K562 (cell line): Measurements from ENCODE around the gene HRH3.

Experiments
- CEBPB ChIP-seq: fragments of 450-650 bp; IDR thresholded peaks from 2 replicates; pipeline ENCODE4 v1.6.1; 2016; ENCODE audit warnings: missing genetic modification characterization, missing compliant biosample characterization
- FOXA1 ChIP-seq: fragments of 450-650 bp; IDR thresholded peaks from 2 replicates; pipeline ENCODE4 v1.6.1; 2016; ENCODE audit warnings: mild to moderate bottlenecking, borderline replicate concordance
- POLR2AphosphoS5 ChIP-seq: IDR thresholded peaks from 2 replicates; pipeline ENCODE4 v1.6.1; 2011; ENCODE audit warnings: mild to moderate bottlenecking, low read depth, low read length, moderate library complexity; ENCODE audit not compliant: control insufficient read depth, insufficient read depth
- SRF ChIP-seq, 2 experiments: fragments of 250-450, 450-650 bp in 1 of 2; sonication (Bioruptor Pico) in 1 of 2; sonication (generic) in 1 of 2; formaldehyde crosslinking; IDR thresholded peaks; 2 replicates each; pipeline versions ENCODE4 v1.5.0 to v1.5.1; 2020 to 2022; ENCODE audit warnings: mild to moderate bottlenecking in 1 of 2, missing genetic modification reagents in 1 of 2
- ZNF764 ChIP-seq: fragments of 250-450 bp; sonication (Bioruptor Pico); IDR thresholded peaks from 2 replicates; pipeline ENCODE4 v1.4.0; 2020; ENCODE audit warnings: low read depth, mild to moderate bottlenecking, moderate library complexity
- TF ChIP-seq, protein P1 (sequence below), 3 experiments: IDR thresholded peaks in 2 of 3; conservative IDR thresholded peaks in 1 of 3; 2 replicates each; pipeline ENCODE4 v1.5.1; 2011 to 2012; ENCODE audit warnings: low read length in 3 of 3, mild to moderate bottlenecking in 3 of 3, control low read depth in 2 of 3, improper control_type of control experiment in 1 of 3, inconsistent platforms in 1 of 3, low read depth in 1 of 3, mixed read lengths in 1 of 3, moderate library complexity in 1 of 3; ENCODE audit not compliant: insufficient read depth in 2 of 3
- TF ChIP-seq, protein P2 (sequence below), 2 experiments: fragments of 450-650 bp in 1 of 2; sonication (generic) in 1 of 2; formaldehyde crosslinking in 1 of 2; IDR thresholded peaks; 2 replicates each; pipeline versions ENCODE4 v1.7.1 to v1.9.0; 2016 to 2022; ENCODE audit warnings: inconsistent platforms in 1 of 2, mild to moderate bottlenecking in 1 of 2, missing genetic modification reagents in 1 of 2

DNA sequence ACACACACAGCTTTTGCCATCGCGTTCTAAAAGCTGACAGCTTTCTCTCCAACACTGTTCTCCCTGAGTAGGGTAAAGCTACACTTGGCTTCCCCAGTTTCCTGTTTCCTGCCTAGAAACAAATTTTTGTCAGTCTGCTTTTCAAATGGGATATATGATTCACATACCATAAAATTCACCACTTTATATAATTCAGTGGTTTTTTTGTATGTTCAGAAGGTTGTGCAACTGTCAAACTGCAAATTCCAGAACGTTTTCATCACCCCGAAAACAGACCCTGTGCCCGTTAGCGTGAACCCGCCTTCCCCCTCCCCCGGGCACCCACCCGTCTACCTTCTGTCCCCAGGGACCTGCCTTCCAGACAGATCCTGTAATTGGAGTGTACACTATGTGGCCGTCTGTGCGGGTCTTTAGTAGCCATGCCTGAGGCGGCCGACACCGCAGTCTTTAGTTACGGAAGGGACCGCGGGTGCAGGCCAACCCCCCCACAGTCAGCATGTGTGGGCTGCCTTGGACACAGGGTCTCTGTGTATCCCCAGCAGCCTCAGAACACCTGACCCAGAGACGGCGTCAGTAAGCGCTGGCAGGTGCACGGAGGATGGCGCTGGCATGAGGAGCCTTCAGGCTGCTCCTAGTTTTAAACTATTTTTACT is 16.6 kb downstream of the HRH3 start:
- no peak for TF ChIP-seq POLR2AphosphoS5
- TF ChIP-seq, protein P1, sequence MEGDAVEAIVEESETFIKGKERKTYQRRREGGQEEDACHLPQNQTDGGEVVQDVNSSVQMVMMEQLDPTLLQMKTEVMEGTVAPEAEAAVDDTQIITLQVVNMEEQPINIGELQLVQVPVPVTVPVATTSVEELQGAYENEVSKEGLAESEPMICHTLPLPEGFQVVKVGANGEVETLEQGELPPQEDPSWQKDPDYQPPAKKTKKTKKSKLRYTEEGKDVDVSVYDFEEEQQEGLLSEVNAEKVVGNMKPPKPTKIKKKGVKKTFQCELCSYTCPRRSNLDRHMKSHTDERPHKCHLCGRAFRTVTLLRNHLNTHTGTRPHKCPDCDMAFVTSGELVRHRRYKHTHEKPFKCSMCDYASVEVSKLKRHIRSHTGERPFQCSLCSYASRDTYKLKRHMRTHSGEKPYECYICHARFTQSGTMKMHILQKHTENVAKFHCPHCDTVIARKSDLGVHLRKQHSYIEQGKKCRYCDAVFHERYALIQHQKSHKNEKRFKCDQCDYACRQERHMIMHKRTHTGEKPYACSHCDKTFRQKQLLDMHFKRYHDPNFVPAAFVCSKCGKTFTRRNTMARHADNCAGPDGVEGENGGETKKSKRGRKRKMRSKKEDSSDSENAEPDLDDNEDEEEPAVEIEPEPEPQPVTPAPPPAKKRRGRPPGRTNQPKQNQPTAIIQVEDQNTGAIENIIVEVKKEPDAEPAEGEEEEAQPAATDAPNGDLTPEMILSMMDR (IDR thresholded peaks at IDR 0.05 in 2 of 3, conservative IDR thresholded peaks at IDR 0.05 in 1 of 3; ENCODE audit: insufficient read depth in 2 of 3, low read depth in 1 of 3, low read length in 3 of 3): no peak
- no peak for TF ChIP-seq CEBPB
- no peak for TF ChIP-seq ZNF764 (CRISPR knock-in tag)
- TF ChIP-seq, protein P2, sequence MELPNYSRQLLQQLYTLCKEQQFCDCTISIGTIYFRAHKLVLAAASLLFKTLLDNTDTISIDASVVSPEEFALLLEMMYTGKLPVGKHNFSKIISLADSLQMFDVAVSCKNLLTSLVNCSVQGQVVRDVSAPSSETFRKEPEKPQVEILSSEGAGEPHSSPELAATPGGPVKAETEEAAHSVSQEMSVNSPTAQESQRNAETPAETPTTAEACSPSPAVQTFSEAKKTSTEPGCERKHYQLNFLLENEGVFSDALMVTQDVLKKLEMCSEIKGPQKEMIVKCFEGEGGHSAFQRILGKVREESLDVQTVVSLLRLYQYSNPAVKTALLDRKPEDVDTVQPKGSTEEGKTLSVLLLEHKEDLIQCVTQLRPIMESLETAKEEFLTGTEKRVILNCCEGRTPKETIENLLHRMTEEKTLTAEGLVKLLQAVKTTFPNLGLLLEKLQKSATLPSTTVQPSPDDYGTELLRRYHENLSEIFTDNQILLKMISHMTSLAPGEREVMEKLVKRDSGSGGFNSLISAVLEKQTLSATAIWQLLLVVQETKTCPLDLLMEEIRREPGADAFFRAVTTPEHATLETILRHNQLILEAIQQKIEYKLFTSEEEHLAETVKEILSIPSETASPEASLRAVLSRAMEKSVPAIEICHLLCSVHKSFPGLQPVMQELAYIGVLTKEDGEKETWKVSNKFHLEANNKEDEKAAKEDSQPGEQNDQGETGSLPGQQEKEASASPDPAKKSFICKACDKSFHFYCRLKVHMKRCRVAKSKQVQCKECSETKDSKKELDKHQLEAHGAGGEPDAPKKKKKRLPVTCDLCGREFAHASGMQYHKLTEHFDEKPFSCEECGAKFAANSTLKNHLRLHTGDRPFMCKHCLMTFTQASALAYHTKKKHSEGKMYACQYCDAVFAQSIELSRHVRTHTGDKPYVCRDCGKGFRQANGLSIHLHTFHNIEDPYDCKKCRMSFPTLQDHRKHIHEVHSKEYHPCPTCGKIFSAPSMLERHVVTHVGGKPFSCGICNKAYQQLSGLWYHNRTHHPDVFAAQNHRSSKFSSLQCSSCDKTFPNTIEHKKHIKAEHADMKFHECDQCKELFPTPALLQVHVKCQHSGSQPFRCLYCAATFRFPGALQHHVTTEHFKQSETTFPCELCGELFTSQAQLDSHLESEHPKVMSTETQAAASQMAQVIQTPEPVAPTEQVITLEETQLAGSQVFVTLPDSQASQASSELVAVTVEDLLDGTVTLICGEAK (IDR thresholded peaks at IDR 0.05): no peak
- TF ChIP-seq, protein P2 (CRISPR knock-in tag; IDR thresholded peaks at IDR 0.05): no peak
- no peak for TF ChIP-seq SRF (CRISPR knock-in tag; IDR thresholded peaks at IDR 0.05)
- TF ChIP-seq FOXA1: no peak
